SK-N-SH treated with all-trans-retinoic acid at 6 μM for 48 hours (cell line): Measurements from ENCODE around the gene NR4A2.

ENCODE experiments used
- ATAC-seq: fragments of 200-7000 bp; cut with Tn5 transposase; 3 replicates; pipeline ENCODE4 v1.9.1; 2020; ENCODE audit warnings: mild to moderate bottlenecking, moderate library complexity
- ARNTL ChIP-seq: fragments of 450-650 bp; formaldehyde crosslinking; IDR thresholded peaks from 2 replicates; pipeline ENCODE4 v1.5.0; 2020; ENCODE audit warnings: low read depth, mild to moderate bottlenecking, moderate library complexity, borderline replicate concordance
- BACH2 ChIP-seq: fragments of 250-450 bp; sonication (Bioruptor Pico); IDR thresholded peaks from 2 replicates; pipeline ENCODE4 v1.9.0; 2021; ENCODE audit warnings: mild to moderate bottlenecking, borderline replicate concordance
- ESRRG ChIP-seq: fragments of 250-450 bp; sonication (Bioruptor Pico); IDR thresholded peaks from 2 replicates; pipeline ENCODE4 v1.6.1; 2021; ENCODE audit warnings: mild to moderate bottlenecking
- ISL1 ChIP-seq: fragments of 250-450 bp; sonication (Bioruptor Pico); IDR thresholded peaks from 2 replicates; pipeline ENCODE4 v2.1.2; 2022; ENCODE audit warnings: mild to moderate bottlenecking, moderate library complexity
- OSR1 ChIP-seq: fragments of 250-450 bp; sonication (Bioruptor Pico); IDR thresholded peaks from 2 replicates; pipeline ENCODE4 v1.8.0; 2022; ENCODE audit warnings: moderate library complexity, mild to moderate bottlenecking, inconsistent platforms
- PPARA ChIP-seq: fragments of 250-450 bp; sonication (Bioruptor Pico); IDR thresholded peaks from 2 replicates; pipeline ENCODE4 v1.5.0; 2020; ENCODE audit warnings: mild to moderate bottlenecking, borderline replicate concordance
- RARB ChIP-seq: fragments of 250-450 bp; sonication (Bioruptor Pico); IDR thresholded peaks from 2 replicates; pipeline ENCODE4 v1.8.0; 2021; ENCODE audit warnings: mild to moderate bottlenecking, moderate library complexity
- SNAI2 ChIP-seq: fragments of 250-450 bp; sonication (Bioruptor Pico); IDR thresholded peaks from 2 replicates; pipeline ENCODE4 v1.5.0; 2020; ENCODE audit warnings: mild to moderate bottlenecking, moderate library complexity
- TCF4 ChIP-seq: fragments of 250-450 bp; sonication (Bioruptor Pico); IDR thresholded peaks from 2 replicates; pipeline ENCODE4 v1.8.0; 2021; ENCODE audit warnings: mild to moderate bottlenecking, moderate library complexity, borderline replicate concordance
- TOX ChIP-seq: fragments of 250-450 bp; sonication (Bioruptor Pico); IDR thresholded peaks from 2 replicates; pipeline ENCODE4 v1.8.0; 2021; ENCODE audit warnings: mild to moderate bottlenecking, moderate library complexity, borderline replicate concordance
- ZC3H10 ChIP-seq: fragments of 250-450 bp; sonication (Bioruptor Pico); IDR thresholded peaks from 2 replicates; pipeline ENCODE4 v1.5.1; 2021; ENCODE audit warnings: mild to moderate bottlenecking, moderate library complexity
- ZFP30 ChIP-seq: fragments of 450-650 bp; formaldehyde crosslinking; IDR thresholded peaks from 2 replicates; pipeline ENCODE4 v1.5.0; 2022; ENCODE audit warnings: mild to moderate bottlenecking, moderate library complexity
- ZNF565 ChIP-seq: fragments of 450-650 bp; formaldehyde crosslinking; conservative IDR thresholded peaks from 2 replicates; pipeline ENCODE4 v1.5.0; 2020; ENCODE audit warnings: low read depth, mild to moderate bottlenecking, moderate library complexity
- ZNF70 ChIP-seq: fragments of 450-650 bp; formaldehyde crosslinking; IDR thresholded peaks from 2 replicates; pipeline ENCODE4 v1.5.0; 2020; ENCODE audit warnings: mild to moderate bottlenecking, moderate library complexity
- ZNF8 ChIP-seq: fragments of 450-650 bp; formaldehyde crosslinking; IDR thresholded peaks from 2 replicates; pipeline ENCODE4 v1.5.0; 2020; ENCODE audit warnings: mild to moderate bottlenecking, moderate library complexity
- TF ChIP-seq, protein P1 (sequence below): fragments of 250-450 bp; sonication (Bioruptor Pico); IDR thresholded peaks from 2 replicates; pipeline ENCODE4 v1.8.0; 2021; ENCODE audit warnings: low read depth, mild to moderate bottlenecking, moderate library complexity, borderline replicate concordance
- TF ChIP-seq, protein P2 (sequence below): fragments of 250-450 bp; sonication (Bioruptor Pico); IDR thresholded peaks from 2 replicates; pipeline ENCODE4 v1.8.0; 2020; ENCODE audit warnings: mild to moderate bottlenecking, moderate library complexity, borderline replicate concordance
- TF ChIP-seq, protein P3 (sequence below): fragments of 250-450 bp; sonication (Bioruptor Pico); IDR thresholded peaks from 2 replicates; pipeline ENCODE4 v1.5.0; 2020; ENCODE audit warnings: mild to moderate bottlenecking, moderate library complexity

Gene NR4A2

DNA sequence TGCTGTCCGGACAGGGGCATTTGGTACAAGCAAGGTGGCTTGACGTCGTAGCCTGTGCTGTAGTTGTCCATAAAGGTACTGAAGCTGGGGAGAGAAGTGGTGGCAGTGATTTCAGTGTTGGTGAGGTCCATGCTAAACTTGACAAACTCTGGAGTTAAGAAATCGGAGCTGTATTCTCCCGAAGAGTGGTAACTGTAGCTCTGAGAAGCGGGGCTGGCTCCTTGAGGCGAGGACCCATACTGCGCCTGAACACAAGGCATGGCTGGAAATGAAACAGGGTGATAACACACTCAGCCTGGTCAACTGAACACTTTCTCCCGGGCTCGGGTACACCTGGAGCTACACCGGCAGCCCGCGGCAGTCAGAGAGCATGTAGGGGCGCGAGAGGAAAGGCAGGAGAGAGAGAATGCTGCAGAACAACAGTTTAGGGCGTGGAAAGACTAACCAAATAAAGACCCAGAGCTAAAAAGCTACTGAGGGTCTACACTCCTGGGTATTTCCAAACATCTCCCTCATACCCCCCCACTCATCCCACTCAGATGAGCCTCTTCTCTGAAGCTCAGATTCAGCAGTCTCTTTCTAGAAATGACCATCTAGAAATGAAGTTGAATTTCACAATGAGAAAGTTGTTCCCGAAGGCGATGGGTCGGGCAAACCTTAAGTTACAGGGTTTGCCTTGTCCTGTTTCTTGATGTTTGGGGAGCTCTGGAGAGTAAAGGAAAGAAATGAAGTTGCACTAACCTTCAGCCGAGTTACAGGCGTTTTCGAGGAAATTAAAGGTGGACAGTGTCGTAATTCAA, 2.4 kb downstream of the NR4A2 start:
- ATAC-seq: no peak
- no peak for TF ChIP-seq ZNF8 (CRISPR knock-in tag)
- TF ChIP-seq ZNF565: no peak
- no peak for TF ChIP-seq RARB (CRISPR knock-in tag)
- no peak for TF ChIP-seq BACH2 (CRISPR knock-in tag)
- no peak for TF ChIP-seq ARNTL (CRISPR knock-in tag)
- TF ChIP-seq, protein P1, sequence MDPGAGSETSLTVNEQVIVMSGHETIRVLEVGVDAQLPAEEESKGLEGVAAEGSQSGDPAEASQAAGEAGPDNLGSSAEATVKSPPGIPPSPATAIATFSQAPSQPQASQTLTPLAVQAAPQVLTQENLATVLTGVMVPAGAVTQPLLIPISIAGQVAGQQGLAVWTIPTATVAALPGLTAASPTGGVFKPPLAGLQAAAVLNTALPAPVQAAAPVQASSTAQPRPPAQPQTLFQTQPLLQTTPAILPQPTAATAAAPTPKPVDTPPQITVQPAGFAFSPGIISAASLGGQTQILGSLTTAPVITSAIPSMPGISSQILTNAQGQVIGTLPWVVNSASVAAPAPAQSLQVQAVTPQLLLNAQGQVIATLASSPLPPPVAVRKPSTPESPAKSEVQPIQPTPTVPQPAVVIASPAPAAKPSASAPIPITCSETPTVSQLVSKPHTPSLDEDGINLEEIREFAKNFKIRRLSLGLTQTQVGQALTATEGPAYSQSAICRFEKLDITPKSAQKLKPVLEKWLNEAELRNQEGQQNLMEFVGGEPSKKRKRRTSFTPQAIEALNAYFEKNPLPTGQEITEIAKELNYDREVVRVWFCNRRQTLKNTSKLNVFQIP (CRISPR knock-in tag): no peak
- TF ChIP-seq ZC3H10 (CRISPR knock-in tag): no peak
- TF ChIP-seq PPARA (CRISPR knock-in tag): no peak
- no peak for TF ChIP-seq ISL1
- TF ChIP-seq ESRRG (CRISPR knock-in tag): no peak
- no peak for TF ChIP-seq ZFP30 (CRISPR knock-in tag)
- no peak for TF ChIP-seq ZNF70
- no peak for TF ChIP-seq TCF4
- TF ChIP-seq OSR1: no peak
- no peak for TF ChIP-seq TOX

DNA sequence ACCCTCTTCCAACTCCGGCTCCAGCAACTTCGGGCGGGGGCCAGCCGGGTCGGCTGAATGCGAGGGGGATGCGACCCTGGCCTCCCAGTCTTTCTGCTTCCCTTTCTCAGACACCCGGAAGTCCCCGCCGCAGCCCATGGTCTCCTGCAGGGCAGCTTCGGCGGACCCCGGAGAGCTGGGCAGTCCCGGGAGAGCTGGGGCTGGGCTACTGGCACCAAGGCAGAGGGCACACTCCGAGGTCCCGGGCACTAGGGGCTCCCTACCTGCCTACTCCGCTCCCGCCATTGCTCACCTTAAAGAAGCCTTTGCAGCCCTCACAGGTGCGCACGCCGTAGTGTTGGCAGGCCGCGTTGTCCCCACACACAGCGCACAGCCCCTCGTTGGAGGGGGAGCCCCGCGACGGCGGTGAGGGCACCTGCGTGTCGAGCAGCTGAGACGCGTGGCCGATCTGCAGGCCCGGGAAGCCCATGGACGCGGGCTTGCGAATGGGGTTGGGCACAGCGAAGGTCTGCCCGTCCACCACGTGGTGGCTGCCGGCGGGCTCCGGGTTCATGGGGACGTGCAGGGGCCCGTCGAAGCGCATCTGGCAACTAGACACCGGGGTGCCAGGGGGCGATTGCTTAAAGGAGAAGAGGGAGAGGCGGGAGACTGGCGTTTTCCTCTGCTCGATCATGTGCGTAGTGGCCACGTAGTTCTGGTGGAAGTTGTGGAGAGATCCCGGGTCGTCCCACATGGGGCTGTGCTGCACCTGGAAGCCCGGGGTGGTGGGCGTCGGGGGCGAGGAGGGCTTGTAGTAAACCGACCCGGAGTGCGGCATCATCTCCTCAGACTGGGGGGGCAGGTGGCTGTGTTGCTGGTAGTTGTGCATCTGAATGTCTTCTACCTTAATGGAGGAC, 3.2 kb downstream of the NR4A2 start:
- TF ChIP-seq PPARA (CRISPR knock-in tag) (no peak), RARB (CRISPR knock-in tag) (no peak), OSR1 (no peak), ZFP30 (CRISPR knock-in tag) (no peak), ARNTL (CRISPR knock-in tag) (no peak), BACH2 (CRISPR knock-in tag) (no peak), ZC3H10 (CRISPR knock-in tag) (no peak), TOX (no peak), ZNF8 (CRISPR knock-in tag) (no peak)
- TF ChIP-seq, protein P2, sequence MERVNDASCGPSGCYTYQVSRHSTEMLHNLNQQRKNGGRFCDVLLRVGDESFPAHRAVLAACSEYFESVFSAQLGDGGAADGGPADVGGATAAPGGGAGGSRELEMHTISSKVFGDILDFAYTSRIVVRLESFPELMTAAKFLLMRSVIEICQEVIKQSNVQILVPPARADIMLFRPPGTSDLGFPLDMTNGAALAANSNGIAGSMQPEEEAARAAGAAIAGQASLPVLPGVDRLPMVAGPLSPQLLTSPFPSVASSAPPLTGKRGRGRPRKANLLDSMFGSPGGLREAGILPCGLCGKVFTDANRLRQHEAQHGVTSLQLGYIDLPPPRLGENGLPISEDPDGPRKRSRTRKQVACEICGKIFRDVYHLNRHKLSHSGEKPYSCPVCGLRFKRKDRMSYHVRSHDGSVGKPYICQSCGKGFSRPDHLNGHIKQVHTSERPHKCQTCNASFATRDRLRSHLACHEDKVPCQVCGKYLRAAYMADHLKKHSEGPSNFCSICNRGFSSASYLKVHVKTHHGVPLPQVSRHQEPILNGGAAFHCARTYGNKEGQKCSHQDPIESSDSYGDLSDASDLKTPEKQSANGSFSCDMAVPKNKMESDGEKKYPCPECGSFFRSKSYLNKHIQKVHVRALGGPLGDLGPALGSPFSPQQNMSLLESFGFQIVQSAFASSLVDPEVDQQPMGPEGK (CRISPR knock-in tag): no peak
- no peak for ATAC-seq

DNA sequence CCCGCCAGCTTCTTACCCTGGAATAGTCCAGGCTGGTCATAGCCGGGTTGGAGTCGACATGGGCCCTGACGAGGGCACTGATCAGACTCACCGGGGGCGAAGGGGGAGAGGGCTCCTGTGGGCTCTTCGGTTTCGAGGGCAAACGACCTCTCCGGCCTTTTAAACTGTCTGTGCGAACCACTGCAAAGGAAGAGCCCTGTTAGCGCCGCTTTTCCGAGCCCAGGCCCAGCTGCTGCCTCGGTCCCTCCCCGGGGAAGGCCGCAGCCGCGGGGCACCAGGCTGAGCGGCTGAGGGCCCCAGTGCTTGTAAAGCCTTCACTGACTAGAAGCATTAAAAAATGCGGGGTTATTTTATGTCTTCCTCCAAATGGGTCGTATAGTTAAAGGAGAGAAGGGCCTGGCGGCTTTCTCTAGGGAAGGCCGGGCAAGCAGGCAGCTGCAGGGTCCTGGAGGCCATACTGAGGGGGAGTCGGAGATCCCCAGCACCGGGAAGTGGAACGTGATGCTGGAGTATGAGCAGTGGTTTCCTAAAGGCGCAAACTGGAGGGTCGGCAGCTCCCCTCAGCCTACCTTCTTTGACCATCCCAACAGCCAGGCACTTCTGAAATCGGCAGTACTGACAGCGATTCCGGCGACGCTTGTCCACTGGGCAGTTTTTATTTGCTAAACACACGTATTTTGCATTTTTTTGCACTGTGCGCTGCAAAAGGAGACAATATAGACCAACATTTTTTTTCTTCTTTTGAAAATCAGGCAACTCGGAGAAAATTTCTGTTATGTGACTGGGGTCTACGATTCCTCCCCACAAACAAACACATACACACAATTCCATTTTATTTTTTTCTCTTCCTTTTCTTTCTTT, 4.5 kb downstream of the NR4A2 start:
- no peak for ATAC-seq
- TF ChIP-seq SNAI2 (CRISPR knock-in tag) (no peak), TCF4 (no peak), RARB (CRISPR knock-in tag) (no peak)
- TF ChIP-seq, protein P3, sequence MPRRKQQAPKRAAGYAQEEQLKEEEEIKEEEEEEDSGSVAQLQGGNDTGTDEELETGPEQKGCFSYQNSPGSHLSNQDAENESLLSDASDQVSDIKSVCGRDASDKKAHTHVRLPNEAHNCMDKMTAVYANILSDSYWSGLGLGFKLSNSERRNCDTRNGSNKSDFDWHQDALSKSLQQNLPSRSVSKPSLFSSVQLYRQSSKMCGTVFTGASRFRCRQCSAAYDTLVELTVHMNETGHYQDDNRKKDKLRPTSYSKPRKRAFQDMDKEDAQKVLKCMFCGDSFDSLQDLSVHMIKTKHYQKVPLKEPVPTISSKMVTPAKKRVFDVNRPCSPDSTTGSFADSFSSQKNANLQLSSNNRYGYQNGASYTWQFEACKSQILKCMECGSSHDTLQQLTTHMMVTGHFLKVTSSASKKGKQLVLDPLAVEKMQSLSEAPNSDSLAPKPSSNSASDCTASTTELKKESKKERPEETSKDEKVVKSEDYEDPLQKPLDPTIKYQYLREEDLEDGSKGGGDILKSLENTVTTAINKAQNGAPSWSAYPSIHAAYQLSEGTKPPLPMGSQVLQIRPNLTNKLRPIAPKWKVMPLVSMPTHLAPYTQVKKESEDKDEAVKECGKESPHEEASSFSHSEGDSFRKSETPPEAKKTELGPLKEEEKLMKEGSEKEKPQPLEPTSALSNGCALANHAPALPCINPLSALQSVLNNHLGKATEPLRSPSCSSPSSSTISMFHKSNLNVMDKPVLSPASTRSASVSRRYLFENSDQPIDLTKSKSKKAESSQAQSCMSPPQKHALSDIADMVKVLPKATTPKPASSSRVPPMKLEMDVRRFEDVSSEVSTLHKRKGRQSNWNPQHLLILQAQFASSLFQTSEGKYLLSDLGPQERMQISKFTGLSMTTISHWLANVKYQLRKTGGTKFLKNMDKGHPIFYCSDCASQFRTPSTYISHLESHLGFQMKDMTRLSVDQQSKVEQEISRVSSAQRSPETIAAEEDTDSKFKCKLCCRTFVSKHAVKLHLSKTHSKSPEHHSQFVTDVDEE (CRISPR knock-in tag): no peak
- TF ChIP-seq, protein P2 (CRISPR knock-in tag): no peak
